Measurements from ENCODE around the gene SCCPDH. TPM values are rescaled to one million over a fixed set of nuclear protein-coding genes. Genes with fewer than 3 reads are reported as not detected.

SCCPDH gene
- total and polyA plus RNA-seq, 2 experiments from 2014 or later, result 44.2 to 44.8 TPM

DNA sequence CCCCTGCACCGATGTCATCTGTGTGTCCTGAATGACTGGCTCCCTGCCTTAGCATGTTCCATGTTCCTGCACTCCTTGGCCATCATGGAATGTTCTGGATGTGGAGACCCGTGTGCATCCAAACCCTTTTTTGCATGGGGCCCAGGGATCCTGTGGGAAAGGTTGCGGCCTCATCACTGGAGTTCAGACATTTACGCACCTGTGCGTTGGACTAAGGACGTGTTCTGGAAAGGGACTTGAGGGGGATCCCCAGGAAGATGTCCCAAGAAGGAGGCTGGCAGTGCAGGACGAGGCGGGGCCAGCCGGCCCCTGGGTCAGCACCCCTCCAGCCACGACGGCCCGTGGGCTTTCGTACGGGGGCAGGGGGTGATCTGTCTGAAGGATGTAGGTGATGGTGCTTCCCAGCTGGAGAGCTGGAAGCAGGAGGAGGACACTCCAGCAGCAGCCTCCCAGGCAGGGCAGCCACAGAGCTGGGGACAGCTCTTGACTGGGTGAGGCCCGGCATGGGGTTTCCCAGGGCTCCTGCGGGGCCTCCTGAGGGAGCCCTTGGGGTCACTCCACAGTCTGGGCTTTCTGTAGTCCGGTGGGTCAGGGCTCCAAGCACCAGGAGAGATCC lies 67.2 kb downstream of the SCCPDH start:
- no peaks in the 10 kb centered on the region for H3K9me2 ChIP-seq (replicated peaks; ENCODE audit: insufficient read depth)
- TF ChIP-seq, protein P1, sequence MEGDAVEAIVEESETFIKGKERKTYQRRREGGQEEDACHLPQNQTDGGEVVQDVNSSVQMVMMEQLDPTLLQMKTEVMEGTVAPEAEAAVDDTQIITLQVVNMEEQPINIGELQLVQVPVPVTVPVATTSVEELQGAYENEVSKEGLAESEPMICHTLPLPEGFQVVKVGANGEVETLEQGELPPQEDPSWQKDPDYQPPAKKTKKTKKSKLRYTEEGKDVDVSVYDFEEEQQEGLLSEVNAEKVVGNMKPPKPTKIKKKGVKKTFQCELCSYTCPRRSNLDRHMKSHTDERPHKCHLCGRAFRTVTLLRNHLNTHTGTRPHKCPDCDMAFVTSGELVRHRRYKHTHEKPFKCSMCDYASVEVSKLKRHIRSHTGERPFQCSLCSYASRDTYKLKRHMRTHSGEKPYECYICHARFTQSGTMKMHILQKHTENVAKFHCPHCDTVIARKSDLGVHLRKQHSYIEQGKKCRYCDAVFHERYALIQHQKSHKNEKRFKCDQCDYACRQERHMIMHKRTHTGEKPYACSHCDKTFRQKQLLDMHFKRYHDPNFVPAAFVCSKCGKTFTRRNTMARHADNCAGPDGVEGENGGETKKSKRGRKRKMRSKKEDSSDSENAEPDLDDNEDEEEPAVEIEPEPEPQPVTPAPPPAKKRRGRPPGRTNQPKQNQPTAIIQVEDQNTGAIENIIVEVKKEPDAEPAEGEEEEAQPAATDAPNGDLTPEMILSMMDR (IDR thresholded peaks at IDR 0.05; ENCODE audit: poor library complexity), result no peak
- H2AFZ ChIP-seq, result no peak overlapping the region
- no peaks in the 10 kb centered on the region for H3K9me3 ChIP-seq (ENCODE audit: low read depth)
- no peaks in the 10 kb centered on the region for H3K79me2 ChIP-seq
- H4K20me1 ChIP-seq (ENCODE audit: insufficient read depth, poor library complexity, severe bottlenecking), result no peaks in the 10 kb centered on the region
- H3K27me3 ChIP-seq, result no peaks in the 10 kb centered on the region
- H3K36me3 ChIP-seq (replicated peaks; ENCODE audit: insufficient read depth, low read depth), result no peaks in the 10 kb centered on the region
- 89% methylated on average over 16 of the region's 17 CpGs for WGBS (ENCODE audit: low lambda C conversion rate, missing lambda C conversion rate)
- peaks cover 8% of the 10 kb centered on the region for H3K4me1 ChIP-seq (ENCODE audit: insufficient read depth)
- DNase-seq (ENCODE audit: low spot score), result no peak
- H3K4me3 ChIP-seq, result no peak overlapping the region
- no peak overlapping the region for H3K27ac ChIP-seq
- H3K4me2 ChIP-seq, result no peak overlapping the region

DNA sequence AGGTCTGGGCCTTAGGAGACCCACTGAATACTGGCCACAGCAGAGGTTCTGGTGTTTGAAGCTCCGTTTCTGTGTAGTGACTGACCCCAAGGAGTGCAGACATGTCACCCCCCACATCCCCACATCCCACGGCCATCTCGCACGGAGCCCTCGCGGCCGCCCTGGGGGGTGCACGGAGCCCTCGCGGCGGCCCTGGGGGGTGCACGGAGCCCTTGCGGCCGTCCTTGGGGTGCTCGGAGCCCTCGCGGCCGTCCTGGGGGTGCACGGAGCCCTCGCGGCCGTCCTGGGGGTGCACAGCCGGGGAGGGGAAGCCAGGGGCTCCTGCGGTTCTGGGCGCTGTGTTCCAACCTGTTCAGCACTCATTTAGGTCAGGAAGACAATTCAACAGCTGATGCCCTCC lies 68.4 kb downstream of the SCCPDH start:
- DNase-seq (ENCODE audit: low spot score), result no peak
- no peak overlapping the region for H2AFZ ChIP-seq
- no peaks in the 10 kb centered on the region for H4K20me1 ChIP-seq (ENCODE audit: insufficient read depth, poor library complexity, severe bottlenecking)
- H3K9me3 ChIP-seq (ENCODE audit: low read depth), result no peaks in the 10 kb centered on the region
- no peaks in the 10 kb centered on the region for H3K79me2 ChIP-seq
- no peak overlapping the region for H3K4me2 ChIP-seq
- peaks cover 8% of the 10 kb centered on the region for H3K4me1 ChIP-seq (ENCODE audit: insufficient read depth)
- no peaks in the 10 kb centered on the region for H3K9me2 ChIP-seq (replicated peaks; ENCODE audit: insufficient read depth)
- no peak overlapping the region for H3K27ac ChIP-seq
- H3K4me3 ChIP-seq, result no peak overlapping the region
- H3K36me3 ChIP-seq (replicated peaks; ENCODE audit: insufficient read depth, low read depth), result no peaks in the 10 kb centered on the region
- TF ChIP-seq, protein P1 (IDR thresholded peaks at IDR 0.05; ENCODE audit: poor library complexity), result no peak
- no peak for TF ChIP-seq EZH2 (IDR thresholded peaks at IDR 0.05; ENCODE audit: borderline replicate concordance)
- no peak for TF ChIP-seq EZH2phosphoT487 (IDR thresholded peaks at IDR 0.05; ENCODE audit: low read depth, severe bottlenecking, unreplicated experiment)
- H3K27me3 ChIP-seq, result no peaks in the 10 kb centered on the region
- 90% methylated on average over 17 of the region's 25 CpGs for WGBS (ENCODE audit: low lambda C conversion rate, missing lambda C conversion rate)

DNA sequence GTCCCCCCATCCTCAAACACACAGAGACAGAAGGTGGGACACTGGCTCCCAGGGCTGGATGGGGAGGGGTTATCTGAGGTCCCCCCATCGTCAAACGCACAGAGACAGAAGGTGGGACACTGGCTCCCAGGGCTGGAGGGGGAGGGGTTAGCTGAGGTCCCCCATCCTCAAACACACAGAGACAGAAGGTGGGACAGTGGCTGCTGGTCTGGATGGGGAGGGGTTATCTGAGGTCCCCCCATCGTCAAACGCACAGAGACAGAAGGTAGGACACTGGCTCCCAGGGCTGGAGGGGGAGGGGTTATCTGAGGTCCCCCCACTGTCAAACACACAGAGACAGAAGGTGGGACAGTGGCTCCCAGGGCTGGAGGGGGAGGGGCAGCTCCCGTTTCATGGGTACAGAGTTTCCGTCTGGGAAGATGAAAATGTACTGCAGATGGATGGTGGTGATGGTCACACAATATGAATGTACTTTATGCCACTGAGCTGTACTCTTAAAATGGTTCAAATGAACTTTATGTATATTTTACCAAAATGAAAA lies 69.2 kb downstream of the SCCPDH start:
- H3K79me2 ChIP-seq, result no peaks in the 10 kb centered on the region
- DNase-seq (ENCODE audit: low spot score), result no peak
- no peaks in the 10 kb centered on the region for H3K9me2 ChIP-seq (replicated peaks; ENCODE audit: insufficient read depth)
- no peak overlapping the region for H3K4me3 ChIP-seq
- no peak overlapping the region for H3K27ac ChIP-seq
- no peaks in the 10 kb centered on the region for H3K9me3 ChIP-seq (ENCODE audit: low read depth)
- peaks cover 8% of the 10 kb centered on the region for H3K4me1 ChIP-seq (ENCODE audit: insufficient read depth)
- H3K36me3 ChIP-seq (replicated peaks; ENCODE audit: insufficient read depth, low read depth), result no peaks in the 10 kb centered on the region
- no peak overlapping the region for H2AFZ ChIP-seq
- no peaks in the 10 kb centered on the region for H4K20me1 ChIP-seq (ENCODE audit: insufficient read depth, poor library complexity, severe bottlenecking)
- H3K27me3 ChIP-seq, result no peaks in the 10 kb centered on the region
- no peak for TF ChIP-seq EZH2phosphoT487 (IDR thresholded peaks at IDR 0.05; ENCODE audit: low read depth, severe bottlenecking, unreplicated experiment)
- TF ChIP-seq, protein P1 (IDR thresholded peaks at IDR 0.05; ENCODE audit: poor library complexity), result no peak
- TF ChIP-seq EZH2 (IDR thresholded peaks at IDR 0.05; ENCODE audit: borderline replicate concordance), result no peak
- no peak overlapping the region for H3K4me2 ChIP-seq
- 33% methylated on average over 6 of the region's 6 CpGs for WGBS (ENCODE audit: low lambda C conversion rate, missing lambda C conversion rate)

Measured in hepatocyte (in vitro differentiated cells).